ENCODE measurements around the gene SPATA25. TPM values are rescaled to one million over a fixed set of nuclear protein-coding genes. Genes with fewer than 3 reads are reported as not detected.

Gene SPATA25
- polyA plus RNA-seq, 1 donor (not counting 4 experiments of a cell fraction or from before 2014, with no cell fraction given): not detected

GRCh38 chr20:45890077-45890984, 2.9 kb upstream of the SPATA25 start:
- Histone ChIP-seq H3K9me3 (ENCODE audit: control insufficient read depth, low read depth, low read length) (no peaks in the 10 kb centered on the region), H2AFZ (ENCODE audit: control insufficient read depth, low read length) (peak overlapping the region; percentile 90), H3K4me1 (ENCODE audit: control insufficient read depth, extremely low read depth, insufficient read depth, low read length) (peaks cover 15% of the 10 kb centered on the region), H3K9ac (ENCODE audit: control insufficient read depth, extremely low read depth, insufficient read depth, low read length) (peak overlapping the region; percentile 78), H3K27ac (ENCODE audit: control insufficient read depth, insufficient read depth, low read length) (peak overlapping the region; percentile 54), H3K9me1 (ENCODE audit: control insufficient read depth, extremely low read depth, insufficient read depth, low read length) (no peaks in the 10 kb centered on the region), H3K36me3 (ENCODE audit: control insufficient read depth in 2 of 2, extremely low read depth in 1 of 2, insufficient read depth in 2 of 2, low read length in 2 of 2) (peaks cover 0 to 8% of the 10 kb centered on the region in 2 experiments), H3K79me2 (ENCODE audit: control insufficient read depth, insufficient read depth, low read length) (no peaks in the 10 kb centered on the region), H3K4me3 (ENCODE audit: control insufficient read depth in 2 of 3, extremely low read depth in 1 of 3, insufficient read depth in 2 of 3, low read depth in 1 of 3, low read length in 3 of 3) (peak overlapping the region; percentile 67 to 87 (median 69)), H3K4me2 (ENCODE audit: control insufficient read depth, extremely low read depth, insufficient read depth, low read depth, low read length) (peak overlapping the region; percentile 88), H3K27me3 (ENCODE audit: control insufficient read depth, extremely low read depth, insufficient read depth, low read length) (no peaks in the 10 kb centered on the region), H4K20me1 (ENCODE audit: control insufficient read depth, extremely low read depth, insufficient read depth, low read length) (no peaks in the 10 kb centered on the region)
- DNase-seq (ENCODE audit: low read depth, low spot score) (no peak), FAIRE-seq (no peak)
- TF ChIP-seq EZH2 (IDR thresholded peaks at IDR 0.05; ENCODE audit: low read length) (no peak), CTCF (optimal IDR thresholded peaks at IDR 0.05 in 1 of 3, IDR thresholded peaks at IDR 0.05 in 1 of 3, conservative IDR thresholded peaks at IDR 0.05 in 1 of 3; ENCODE audit: extremely low read depth in 1 of 3, insufficient read depth in 2 of 3, low read length in 3 of 3) (peak; percentile 37 to 70 (median 57))
- dilution Hi-C loops (cut with MboI; ENCODE audit: extremely low pct_ligation_motif_present, low sequenced_read_pairs): no loop called here

DNA sequence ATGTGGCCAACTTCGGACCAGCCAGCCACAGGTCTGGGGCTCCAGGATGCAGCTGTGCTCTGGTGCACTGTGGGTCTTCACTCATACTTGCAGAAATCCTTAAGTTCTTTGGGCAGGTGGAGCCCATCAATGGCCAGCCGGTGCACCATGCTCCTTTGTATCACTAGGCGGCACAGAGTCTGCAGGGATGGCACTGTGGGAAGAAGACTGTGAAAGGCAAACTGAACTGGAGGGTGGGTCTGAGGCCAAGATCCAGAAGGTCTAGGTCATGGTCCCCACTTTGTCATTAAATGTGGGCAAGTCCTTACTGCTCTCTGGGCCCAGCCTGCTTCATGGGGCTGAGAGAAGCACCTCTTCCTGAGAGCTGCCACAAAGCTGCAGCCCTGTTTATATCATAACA, 1.3 kb upstream of the SPATA25 start:
- FAIRE-seq (no peak), DNase-seq (ENCODE audit: low read depth, low spot score) (no peak)
- no peak for TF ChIP-seq EZH2 (IDR thresholded peaks at IDR 0.05; ENCODE audit: low read length)
- TF ChIP-seq CTCF (optimal IDR thresholded peaks at IDR 0.05 in 1 of 3, IDR thresholded peaks at IDR 0.05 in 1 of 3, conservative IDR thresholded peaks at IDR 0.05 in 1 of 3; ENCODE audit: extremely low read depth in 1 of 3, insufficient read depth in 2 of 3, low read length in 3 of 3): no peak
- Histone ChIP-seq H3K36me3 (ENCODE audit: control insufficient read depth in 2 of 2, extremely low read depth in 1 of 2, insufficient read depth in 2 of 2, low read length in 2 of 2) (peaks cover 4 to 5% of the 10 kb centered on the region in 2 experiments), H3K79me2 (ENCODE audit: control insufficient read depth, insufficient read depth, low read length) (peaks cover 4% of the 10 kb centered on the region), H3K4me3 (ENCODE audit: control insufficient read depth in 2 of 3, extremely low read depth in 1 of 3, insufficient read depth in 2 of 3, low read depth in 1 of 3, low read length in 3 of 3) (no peak overlapping the region), H4K20me1 (ENCODE audit: control insufficient read depth, extremely low read depth, insufficient read depth, low read length) (no peaks in the 10 kb centered on the region), H3K27me3 (ENCODE audit: control insufficient read depth, extremely low read depth, insufficient read depth, low read length) (no peaks in the 10 kb centered on the region), H3K9me3 (ENCODE audit: control insufficient read depth, low read depth, low read length) (no peaks in the 10 kb centered on the region), H3K9me1 (ENCODE audit: control insufficient read depth, extremely low read depth, insufficient read depth, low read length) (no peaks in the 10 kb centered on the region), H3K27ac (ENCODE audit: control insufficient read depth, insufficient read depth, low read length) (no peak overlapping the region), H2AFZ (ENCODE audit: control insufficient read depth, low read length) (no peak overlapping the region), H3K4me2 (ENCODE audit: control insufficient read depth, extremely low read depth, insufficient read depth, low read depth, low read length) (no peak overlapping the region), H3K4me1 (ENCODE audit: control insufficient read depth, extremely low read depth, insufficient read depth, low read length) (peaks cover 23% of the 10 kb centered on the region), H3K9ac (ENCODE audit: control insufficient read depth, extremely low read depth, insufficient read depth, low read length) (no peak overlapping the region)
- dilution Hi-C loops (cut with MboI; ENCODE audit: extremely low pct_ligation_motif_present, low sequenced_read_pairs): no loop called here
